HS-27A (cell line): ENCODE results near the gene TMEM238L.

ENCODE experiments used
- DNase-seq: peaks from one replicate; pipeline ENCODE4 v3.0.0-alpha.2; 2012; ENCODE audit warnings: low read depth, missing footprints

TMEM238L gene

DNA sequence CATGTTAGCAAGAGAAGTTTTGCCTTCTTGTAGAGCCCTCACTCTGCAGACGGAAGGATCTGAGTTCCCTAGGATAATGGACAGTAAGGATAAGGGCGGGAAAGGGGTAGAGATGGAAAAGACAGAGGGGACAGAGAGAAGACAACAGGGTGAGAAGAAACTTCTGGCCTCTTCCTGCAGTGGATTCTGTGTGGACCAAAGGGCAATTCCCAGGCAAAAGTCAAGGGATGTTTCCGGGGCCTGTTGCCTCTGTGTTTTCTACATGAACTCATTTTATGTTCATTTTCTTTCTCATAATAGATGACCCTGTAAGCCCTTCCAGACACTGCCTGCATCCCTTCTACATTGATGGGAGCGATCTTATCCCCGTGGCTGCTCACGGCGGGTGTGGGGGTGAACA lies 647 bp upstream of the TMEM238L start:
- DNase-seq, result no peak

DNA sequence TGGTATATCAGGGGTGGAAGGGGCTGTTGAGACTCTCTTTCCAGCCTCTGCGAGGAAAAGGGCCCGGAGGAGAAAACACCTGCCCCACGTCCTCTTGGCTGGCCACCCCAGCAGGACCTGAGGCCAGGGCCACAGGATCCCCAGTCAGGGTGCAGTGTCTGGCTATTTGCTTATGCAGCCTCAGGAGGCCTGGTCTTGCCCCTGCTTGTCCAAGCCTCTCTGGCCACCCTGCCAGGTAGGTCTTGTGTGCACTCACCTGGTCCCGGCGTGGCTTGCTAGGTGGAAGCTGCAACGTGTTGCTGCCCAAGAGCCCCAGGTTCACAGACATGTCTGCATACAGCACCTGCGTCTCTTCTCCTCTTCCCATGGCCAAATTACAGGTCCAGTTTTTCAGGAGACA lies 549 bp downstream of the TMEM238L start:
- DNase-seq, result no peak

DNA sequence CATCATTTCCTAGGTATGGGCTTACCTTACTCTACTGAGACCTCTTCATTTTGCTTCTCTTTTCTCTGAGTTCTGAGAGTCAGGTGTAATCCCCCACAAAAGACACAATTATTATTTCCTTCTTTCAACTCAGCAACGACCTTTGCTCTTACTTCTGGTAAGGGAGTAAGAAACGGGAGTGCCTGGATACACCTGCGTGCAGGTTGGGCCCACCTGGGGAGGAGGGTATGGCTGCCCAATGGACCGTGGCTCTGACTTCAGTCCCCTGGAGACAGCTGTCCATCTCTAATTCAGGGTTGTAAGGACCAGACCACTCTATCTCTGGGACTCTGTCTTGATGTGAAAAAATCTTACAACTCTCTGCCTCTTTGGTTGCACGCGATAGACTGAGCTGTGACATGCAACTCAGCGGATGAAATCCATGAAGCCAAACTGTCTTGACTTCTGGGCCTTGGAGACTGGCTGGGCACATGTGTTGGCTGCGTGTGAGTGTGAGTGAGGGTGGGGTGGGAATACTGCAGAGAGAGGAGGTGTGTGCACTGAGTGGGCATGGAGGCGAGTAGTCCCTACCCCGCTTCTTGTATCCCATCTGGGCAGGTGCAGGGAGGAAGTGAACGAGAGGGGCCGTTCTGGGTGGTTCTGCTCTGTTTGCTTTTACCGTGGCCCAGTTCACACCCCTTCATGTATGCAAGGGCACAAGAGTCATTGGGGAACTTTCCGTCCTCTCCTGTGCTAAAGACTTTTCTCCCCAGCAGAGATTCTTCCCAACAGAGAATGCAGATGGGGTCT lies 1.2 kb downstream of the TMEM238L start:
- DNase-seq, result no peak

DNA sequence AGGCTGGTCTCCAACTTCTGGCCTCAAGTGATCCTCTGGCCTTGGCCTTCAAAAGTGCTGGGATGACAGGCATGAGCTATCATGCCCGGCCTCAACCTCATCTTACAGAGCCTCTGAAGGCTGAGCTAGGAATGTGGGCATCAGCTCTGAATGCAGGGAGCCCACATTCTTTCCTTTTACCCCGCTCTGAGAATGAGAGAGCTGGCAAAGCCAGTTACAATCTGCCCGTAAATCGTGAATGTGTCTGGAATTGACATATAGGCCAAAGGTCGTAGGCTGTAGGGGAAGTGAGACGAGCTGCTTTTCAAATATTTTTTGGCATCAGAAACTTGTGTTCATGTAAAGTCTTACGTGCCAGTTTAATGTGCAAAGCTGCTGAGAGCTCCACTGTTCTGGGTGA lies 4.5 kb downstream of the TMEM238L start:
- DNase-seq, result no peak

DNA sequence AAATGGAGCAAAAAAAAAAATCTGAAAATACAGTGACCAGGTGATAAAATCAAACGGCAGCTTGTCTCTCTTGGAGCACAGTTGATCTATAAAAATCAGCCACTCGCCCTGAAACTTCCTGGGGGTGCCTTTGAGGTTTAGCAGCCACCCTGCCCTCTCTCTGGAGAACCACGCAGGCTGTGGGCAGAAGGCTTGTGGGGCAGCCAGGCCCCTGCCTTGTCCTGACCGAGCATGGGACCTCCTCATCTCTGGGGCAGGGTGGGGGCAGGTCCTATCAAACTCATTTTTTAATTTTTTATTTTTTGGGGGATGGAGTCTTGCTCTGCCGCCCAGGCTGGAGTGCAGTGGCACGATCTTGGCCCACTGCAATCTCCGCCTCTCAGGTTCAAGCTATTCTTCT lies 5.0 kb downstream of the TMEM238L start:
- no peak for DNase-seq

DNA sequence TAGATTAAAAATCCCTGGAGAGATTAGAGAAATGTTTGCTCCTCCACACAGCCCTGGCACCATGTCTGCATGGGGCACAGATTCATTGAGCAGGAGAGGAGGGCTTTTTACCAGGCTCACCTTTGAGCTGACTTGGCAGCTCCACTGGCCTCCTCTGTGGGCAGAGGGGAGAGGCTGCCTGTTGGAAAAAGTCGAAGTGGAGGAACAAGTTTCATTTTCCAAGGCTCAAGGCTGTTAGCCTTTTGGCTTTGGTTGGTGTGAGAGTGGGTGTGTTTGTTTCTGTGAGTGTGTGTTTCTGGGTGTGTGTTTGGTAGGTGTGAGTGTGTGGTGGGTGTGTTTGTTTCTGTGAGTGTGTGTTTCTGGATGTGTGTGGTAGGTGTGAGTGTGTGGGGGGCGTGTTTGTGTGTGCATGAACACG lies 5.6 kb downstream of the TMEM238L start:
- DNase-seq, result no peak

DNA sequence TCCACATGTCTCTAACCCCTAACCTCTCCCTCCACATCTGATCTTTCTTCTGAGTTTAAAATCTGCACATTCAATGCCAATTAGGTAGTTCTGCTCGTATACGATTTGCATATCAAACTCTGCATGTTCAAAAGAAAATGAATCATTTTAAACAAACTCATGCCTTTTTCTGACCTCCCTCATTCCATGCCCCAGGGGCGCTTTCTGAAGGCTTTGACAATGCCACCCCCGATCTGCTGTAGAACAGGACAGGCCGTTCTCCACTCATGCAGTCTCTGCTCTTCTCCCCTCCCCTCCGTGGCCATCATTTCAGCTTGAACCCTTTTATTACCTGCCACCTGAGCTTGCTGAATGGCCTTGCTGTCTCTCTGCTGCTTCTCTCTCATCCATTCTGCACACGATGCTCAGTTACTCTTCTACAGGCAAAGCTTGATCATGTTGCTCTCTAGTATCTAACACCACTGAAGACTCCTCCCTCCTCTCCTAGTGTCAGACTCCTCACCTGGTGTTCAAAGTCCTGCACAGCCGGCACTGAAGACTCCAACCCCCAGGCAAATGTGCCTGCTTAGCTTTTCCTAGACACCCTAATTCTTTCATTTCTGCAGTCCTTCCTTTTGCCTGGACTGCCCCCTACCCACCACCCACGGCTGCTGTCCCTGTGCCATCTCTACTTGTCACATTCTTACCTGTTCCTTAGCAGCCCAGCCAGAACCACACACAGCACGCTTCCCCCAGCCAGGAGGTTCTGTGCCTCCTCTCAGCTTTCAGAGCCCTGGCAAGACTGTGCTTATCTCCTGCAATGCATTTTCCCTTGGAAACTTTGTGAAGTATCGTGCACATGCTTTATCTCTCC lies 6.2 kb downstream of the TMEM238L start:
- DNase-seq, result no peak

DNA sequence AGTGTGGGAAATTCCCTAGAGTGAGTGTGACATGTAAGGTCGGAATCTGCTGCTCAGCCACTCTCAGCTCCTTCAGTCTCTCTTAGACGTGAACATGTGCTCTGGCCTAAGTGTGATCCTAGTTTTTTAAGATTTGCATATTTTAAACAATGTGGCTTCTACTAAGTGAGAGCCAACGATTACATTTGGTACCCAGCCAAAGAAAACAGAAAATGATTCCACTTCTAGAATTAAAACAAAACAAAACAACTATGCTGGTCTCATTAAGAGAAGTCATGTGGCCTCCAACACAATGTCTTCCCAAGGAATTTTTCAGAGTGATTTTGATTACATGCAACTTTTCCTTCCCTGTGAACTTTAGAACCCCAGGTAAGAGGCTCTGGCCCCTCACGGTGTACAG lies 10.1 kb downstream of the TMEM238L start:
- DNase-seq, result no peak

DNA sequence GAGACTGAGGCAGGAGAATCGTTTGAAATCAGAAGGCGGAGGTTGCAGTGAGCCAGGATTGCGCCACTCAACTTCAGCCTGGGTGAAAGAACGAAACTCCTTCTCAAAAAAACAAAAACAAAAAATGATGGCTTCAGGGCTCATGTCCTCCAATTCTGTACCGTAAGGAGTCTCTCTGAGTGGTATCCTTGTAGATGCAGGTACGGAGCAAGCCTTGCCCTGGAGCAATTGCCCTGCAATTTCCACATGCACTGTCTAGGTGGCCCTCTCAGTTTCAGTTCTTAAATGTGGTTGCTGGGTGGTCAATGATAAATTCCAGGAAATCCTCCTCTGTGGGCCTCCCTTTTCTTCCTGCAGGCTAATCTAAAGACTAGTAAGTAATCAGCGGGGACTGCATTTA lies 10.6 kb downstream of the TMEM238L start:
- DNase-seq, result no peak

DNA sequence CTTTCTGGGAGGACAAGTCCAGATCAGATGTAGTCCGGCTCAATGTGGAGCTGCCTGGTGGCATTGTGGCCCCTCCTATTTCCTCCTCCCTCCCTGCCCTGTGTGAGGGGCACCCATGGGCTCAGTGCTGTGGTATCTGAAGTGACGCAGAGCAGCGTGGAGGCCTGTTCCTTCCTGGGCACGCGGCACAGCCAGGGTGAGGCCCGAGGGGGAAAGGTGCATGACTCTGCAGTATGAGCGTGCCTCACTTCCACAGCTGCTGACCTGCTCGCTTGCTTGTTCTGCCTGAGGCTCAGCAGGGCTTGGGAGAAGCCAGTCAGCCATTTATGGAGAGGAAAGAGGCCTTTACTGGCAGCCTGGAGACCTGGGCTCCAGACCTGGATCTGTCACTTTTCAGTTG lies 11.7 kb downstream of the TMEM238L start:
- no peak for DNase-seq

DNA sequence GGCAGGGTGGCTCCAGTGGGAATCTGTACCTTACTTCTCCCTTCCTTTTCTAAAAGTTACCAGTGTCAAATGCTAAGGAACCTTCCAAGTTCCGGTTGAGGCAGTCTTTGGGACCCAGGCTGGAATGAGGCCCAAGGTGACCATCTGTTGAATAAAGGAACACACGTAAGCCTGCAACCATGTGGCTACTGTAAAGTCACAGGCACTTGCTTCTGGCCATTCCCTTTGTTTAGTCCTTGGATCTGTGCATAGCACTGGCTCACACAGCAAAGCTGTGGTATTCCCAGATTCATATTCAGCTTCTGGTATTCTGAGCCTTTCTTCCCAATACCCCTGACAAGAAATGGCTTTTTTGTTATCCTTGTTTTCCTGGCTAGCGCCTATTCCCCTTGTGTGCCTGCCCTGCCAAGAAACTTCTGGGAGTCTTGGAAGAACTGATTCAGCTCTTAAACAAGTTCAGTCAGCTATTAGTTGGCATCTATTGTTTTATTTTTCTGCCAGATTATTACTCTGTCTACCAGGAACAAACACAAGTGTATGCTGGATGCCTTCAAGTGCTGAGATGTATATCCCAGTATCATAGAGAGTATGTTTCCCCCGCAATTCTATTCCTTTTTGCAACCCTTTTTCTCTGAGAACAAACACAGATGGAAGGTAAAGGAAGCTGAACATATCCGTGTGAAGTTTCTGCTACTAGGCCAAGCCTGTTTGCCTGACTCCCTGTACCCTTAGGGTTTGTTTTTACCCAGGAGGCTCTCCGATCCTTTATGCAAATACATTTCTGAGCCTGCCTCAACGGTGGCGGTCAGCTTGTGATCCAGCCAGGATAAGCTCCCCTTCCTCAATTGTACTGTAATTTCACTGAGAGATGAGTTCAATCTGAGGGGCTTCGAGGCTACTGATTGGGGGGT lies 13.2 kb downstream of the TMEM238L start:
- no peak for DNase-seq

DNA sequence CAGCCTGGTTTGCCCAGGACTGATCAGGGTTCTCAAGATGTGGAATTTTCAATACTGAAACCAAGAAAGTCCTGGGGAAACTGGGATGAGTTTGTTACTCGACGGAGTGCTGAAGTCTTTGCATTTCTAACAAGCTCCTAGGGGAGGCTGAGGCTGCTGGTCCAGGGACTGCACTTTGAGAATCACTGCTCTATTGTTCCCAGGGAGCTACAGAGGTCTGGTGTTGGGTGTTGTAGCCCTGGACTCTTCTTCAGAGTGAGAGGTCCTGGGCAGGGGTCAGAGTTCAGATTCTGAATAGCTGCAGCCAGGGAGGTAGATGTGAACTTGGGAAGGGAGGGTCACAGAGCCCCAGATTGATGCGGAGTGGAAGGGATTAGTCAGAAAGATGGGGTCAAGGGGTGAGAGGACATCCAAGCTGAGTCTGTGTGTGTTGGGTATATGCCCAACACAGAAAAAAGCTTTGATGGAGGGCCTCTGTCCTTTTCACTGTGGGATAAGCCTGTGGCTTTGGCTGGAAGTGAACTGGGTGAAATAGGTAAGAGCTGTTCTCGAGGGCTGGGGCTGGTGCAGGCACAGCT lies 14.1 kb downstream of the TMEM238L start:
- DNase-seq, result no peak

DNA sequence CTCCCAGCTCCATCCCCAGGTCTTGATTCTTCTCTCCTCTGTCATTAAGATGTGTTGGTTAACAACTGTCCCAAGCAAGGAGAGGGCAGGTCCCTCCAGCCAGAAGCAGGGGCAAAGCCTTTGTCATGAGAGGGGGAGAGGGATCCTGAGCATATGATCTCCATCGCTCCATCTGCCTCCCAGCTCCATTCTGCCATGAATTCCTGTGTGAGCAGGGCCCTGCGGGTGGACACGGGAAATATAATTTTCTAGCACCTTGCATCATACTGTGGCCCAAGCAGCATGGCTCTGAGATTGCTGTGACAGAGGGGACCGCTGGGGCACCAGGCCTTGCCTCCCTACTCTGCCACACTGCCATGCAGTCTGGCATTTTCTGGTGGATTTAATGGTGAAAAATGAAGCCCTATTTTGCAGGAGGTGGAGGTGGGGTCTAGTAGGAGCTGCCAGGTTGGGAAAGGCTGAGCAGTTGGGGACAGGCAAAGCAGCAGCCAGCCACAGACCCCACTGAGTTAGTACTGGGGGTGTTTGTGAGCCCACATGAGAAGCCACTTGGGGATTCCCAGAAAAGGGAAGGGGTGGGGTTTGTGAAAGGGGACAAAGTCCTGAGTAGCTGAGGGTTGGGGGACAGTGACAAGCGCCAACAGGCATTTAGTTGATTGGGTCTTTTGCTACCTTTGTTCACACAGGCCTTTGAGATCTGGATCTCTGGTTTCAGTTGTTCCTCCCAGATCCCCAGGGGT lies 16.4 kb downstream of the TMEM238L start:
- DNase-seq, result no peak

DNA sequence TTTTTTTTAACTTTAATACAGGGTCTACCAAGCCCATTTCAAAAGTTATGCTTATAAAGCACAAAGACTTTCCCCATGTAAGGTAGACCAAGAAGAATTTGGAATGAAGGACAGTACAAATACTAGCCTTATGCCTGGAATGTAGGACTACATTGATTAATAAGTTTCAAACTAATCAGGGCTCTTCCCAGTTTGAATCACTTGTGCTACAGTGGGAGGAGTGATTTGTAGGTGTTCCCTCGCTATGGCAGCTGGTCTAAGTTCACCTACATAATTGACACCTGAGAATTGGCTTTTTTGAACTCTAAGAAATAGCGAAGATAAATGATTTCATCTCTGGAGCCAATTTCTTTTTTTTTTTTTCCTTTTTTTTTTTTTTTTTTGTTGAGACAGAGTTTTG lies 18.6 kb downstream of the TMEM238L start:
- no peak for DNase-seq

DNA sequence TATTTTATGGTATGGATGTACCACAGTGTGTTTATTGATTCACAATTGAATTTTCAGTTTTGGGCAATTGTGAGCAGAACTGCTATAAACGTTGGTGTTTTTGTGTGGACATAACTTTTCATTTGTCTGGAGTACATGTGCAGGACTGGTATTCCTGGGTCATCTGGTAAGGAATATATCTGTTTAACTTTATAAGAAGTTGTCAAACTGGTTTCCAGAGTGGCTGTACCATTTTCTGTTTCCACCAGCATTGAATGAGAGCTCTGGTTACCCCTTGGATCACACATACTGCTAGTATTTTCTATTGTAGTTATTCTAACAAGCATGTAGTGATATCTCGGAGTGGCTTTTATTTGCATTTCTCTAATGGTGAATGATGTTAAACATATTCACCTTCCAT lies 24.3 kb downstream of the TMEM238L start:
- no peak for DNase-seq

DNA sequence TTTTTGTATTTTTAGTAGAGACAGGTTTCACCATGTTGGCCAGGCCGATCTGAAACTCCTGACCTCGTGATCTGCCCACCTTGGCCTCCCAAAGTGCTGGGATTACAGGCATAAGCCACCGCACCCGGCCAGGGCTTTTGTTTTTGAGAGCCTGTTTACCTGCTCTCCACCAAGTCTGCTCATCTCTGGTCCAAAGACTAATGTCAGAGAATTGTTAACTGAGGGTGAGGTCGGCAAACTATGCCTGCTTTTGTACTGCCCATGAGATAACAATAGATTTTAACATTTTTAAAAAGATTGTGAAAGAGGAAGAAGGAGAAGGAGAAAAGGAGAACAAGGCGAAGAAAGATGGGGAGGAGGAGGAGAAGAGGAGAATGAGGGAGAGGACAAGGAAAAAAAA lies 26.0 kb downstream of the TMEM238L start:
- no peak for DNase-seq

DNA sequence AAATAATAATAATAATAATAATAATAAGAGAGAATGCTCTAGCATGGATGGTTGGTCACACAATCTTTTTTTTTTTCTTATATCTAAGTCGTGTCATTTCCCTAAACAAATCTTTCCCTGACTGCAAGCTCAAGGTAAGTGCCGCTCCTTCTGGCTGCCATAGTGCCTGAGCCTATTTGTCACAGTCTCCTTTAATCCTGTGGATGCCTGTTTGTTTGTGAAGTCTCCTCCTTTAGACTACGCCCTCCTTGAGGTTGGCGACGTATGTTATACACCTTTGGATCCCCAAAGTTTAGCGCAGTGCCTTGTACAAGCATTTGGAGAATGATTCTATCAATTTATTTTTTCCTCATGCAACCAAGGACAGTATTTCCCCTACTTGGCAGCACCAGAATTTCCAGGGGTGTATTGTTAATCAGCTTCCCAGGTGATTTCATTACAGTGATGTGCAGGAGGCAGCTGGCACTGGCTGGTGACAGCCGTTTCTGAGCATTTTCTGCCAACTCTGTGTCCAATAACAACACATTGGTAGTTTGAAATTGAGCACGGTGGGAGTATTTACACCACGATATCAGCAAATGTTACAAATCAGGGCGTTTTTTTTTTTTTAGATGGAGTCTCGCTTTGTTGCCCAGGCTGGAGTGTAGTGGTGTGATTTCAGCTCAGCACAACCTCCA lies 26.6 kb downstream of the TMEM238L start:
- no peak for DNase-seq

DNA sequence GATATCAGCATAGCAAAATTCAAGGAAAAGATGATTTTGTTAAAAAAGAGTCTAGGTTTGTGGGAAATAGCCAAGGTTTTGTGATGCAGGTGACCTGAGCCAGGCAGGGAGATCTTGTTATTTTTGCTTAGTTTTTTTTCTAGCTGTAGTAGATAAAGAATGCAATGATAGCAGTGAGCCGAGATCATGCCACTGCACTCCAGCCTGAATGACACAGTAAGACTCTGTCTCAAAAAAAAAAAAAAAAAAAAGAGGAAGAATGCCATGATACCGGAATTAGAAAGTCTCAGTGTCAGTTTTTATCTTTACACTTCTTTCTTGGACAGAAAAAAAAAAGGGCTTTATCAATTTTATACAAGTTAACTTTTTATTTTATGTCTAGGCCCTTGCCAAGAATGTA lies 27.5 kb downstream of the TMEM238L start:
- DNase-seq, result no peak

DNA sequence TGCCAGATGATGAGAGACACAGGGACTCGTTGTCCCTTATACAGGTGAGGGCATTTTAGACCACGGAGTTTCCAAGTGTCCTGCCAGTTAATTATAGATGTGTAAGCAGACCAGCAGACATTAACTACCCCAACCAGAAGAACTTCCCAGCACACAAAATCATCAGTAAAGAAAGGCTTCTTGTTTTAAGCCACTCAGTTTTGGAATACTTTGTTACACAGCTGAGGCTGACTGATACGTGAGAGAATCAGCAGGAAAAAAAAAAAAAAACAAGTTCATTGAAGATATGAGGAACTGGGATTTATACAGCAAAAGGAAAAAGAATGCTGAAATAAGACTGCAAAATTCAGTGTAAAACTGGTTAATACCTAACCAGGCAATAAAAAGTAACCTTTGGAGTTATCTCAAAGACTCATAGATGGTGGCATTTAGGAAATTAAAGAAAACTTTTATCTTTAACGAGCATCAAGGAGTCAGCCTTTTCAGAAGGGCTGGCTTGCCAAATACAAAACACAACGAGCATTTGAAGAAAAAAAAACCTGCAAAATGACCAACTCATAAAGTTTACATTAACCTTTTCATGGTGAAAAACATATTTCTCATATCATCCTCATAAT lies 28.1 kb downstream of the TMEM238L start:
- no peak for DNase-seq

DNA sequence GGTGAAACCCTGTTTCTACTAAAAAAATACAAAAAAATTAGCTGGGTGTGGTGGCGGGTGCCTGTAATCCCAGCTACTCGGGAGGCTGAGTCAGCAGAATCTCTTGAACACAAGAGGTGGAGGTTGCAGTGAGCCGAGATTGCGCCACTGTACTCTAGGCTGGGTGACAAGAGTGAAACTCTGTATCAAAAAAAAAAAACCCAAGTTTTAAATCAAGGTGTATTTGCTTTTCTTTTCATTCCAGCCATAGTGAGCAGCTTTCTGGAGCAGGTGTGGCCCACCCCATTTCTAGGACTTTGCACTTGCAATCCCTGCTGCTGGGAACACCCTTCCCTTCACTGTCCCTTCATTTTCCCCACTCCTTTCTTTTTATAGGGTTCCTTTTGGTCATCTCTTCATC lies 28.8 kb downstream of the TMEM238L start:
- no peak for DNase-seq
